ENCODE measurements around the gene MYL4.

The MYL4 gene

GRCh38 chr17:47227862-47228261, 18.7 kb downstream of the MYL4 start:
- no peak overlapping the region for H3K4me3 ChIP-seq (ENCODE audit: insufficient read depth, low read depth, low read length, poor library complexity, severe bottlenecking)
- DNase-seq, result no peak
- H3K27me3 ChIP-seq (replicated peaks; ENCODE audit: control insufficient read depth, insufficient read depth, low read length, poor library complexity, severe bottlenecking), result no peaks in the 10 kb centered on the region
- H3K9me3 ChIP-seq (ENCODE audit: control insufficient read depth, low read length), result no peaks in the 10 kb centered on the region
- H3K27ac ChIP-seq (ENCODE audit: insufficient read depth, low read length, poor library complexity, severe bottlenecking), result no peak overlapping the region
- H3K36me3 ChIP-seq (ENCODE audit: control insufficient read depth, insufficient read depth, low read length), result no peaks in the 10 kb centered on the region
- peaks cover 5% of the 10 kb centered on the region for H3K4me1 ChIP-seq (ENCODE audit: control insufficient read depth, insufficient read depth, low read length, poor library complexity, severe bottlenecking)

- Histone ChIP-seq H3K9me3 (ENCODE audit: control insufficient read depth, low read length) (no peaks in the 10 kb centered on the region), H3K27me3 (replicated peaks; ENCODE audit: control insufficient read depth, insufficient read depth, low read length, poor library complexity, severe bottlenecking) (no peaks in the 10 kb centered on the region), H3K4me3 (ENCODE audit: insufficient read depth, low read depth, low read length, poor library complexity, severe bottlenecking) (peak overlapping the region; percentile 14), H3K4me1 (ENCODE audit: control insufficient read depth, insufficient read depth, low read length, poor library complexity, severe bottlenecking) (peaks cover 5% of the 10 kb centered on the region), H3K36me3 (ENCODE audit: control insufficient read depth, insufficient read depth, low read length) (no peaks in the 10 kb centered on the region), H3K27ac (ENCODE audit: insufficient read depth, low read length, poor library complexity, severe bottlenecking) (no peak overlapping the region)
- DNase-seq, result peak; percentile 27 to 46 (median 40)
Observed at GRCh38 chr17:47229535-47230443, 20.6 kb downstream of the MYL4 start.

GRCh38 chr17:47230864-47231263, 21.7 kb downstream of the MYL4 start:
- no peak overlapping the region for H3K27ac ChIP-seq (ENCODE audit: insufficient read depth, low read length, poor library complexity, severe bottlenecking)
- H3K4me1 ChIP-seq (ENCODE audit: control insufficient read depth, insufficient read depth, low read length, poor library complexity, severe bottlenecking), result peaks cover 5% of the 10 kb centered on the region
- no peaks in the 10 kb centered on the region for H3K9me3 ChIP-seq (ENCODE audit: control insufficient read depth, low read length)
- H3K36me3 ChIP-seq (ENCODE audit: control insufficient read depth, insufficient read depth, low read length), result no peaks in the 10 kb centered on the region
- H3K27me3 ChIP-seq (replicated peaks; ENCODE audit: control insufficient read depth, insufficient read depth, low read length, poor library complexity, severe bottlenecking), result no peaks in the 10 kb centered on the region
- H3K4me3 ChIP-seq (ENCODE audit: insufficient read depth, low read depth, low read length, poor library complexity, severe bottlenecking), result no peak overlapping the region
- no peak for DNase-seq

- no peaks in the 10 kb centered on the region for H3K27me3 ChIP-seq (replicated peaks; ENCODE audit: control insufficient read depth, insufficient read depth, low read length, poor library complexity, severe bottlenecking)
- peaks cover 5% of the 10 kb centered on the region for H3K4me1 ChIP-seq (ENCODE audit: control insufficient read depth, insufficient read depth, low read length, poor library complexity, severe bottlenecking)
- no peak for DNase-seq
- H3K27ac ChIP-seq (ENCODE audit: insufficient read depth, low read length, poor library complexity, severe bottlenecking), result no peak overlapping the region
- H3K9me3 ChIP-seq (ENCODE audit: control insufficient read depth, low read length), result no peaks in the 10 kb centered on the region
- H3K36me3 ChIP-seq (ENCODE audit: control insufficient read depth, insufficient read depth, low read length), result no peaks in the 10 kb centered on the region
- H3K4me3 ChIP-seq (ENCODE audit: insufficient read depth, low read depth, low read length, poor library complexity, severe bottlenecking), result no peak overlapping the region
Observed at GRCh38 chr17:47231334-47231733, 22.2 kb downstream of the MYL4 start.

- no peak overlapping the region for H3K27ac ChIP-seq (ENCODE audit: insufficient read depth, low read length, poor library complexity, severe bottlenecking)
- H3K9me3 ChIP-seq (ENCODE audit: control insufficient read depth, low read length), result no peaks in the 10 kb centered on the region
- H3K4me1 ChIP-seq (ENCODE audit: control insufficient read depth, insufficient read depth, low read length, poor library complexity, severe bottlenecking), result peaks cover 5% of the 10 kb centered on the region
- no peak overlapping the region for H3K4me3 ChIP-seq (ENCODE audit: insufficient read depth, low read depth, low read length, poor library complexity, severe bottlenecking)
- DNase-seq, result no peak
- H3K36me3 ChIP-seq (ENCODE audit: control insufficient read depth, insufficient read depth, low read length), result no peaks in the 10 kb centered on the region
- H3K27me3 ChIP-seq (replicated peaks; ENCODE audit: control insufficient read depth, insufficient read depth, low read length, poor library complexity, severe bottlenecking), result no peaks in the 10 kb centered on the region
Observed at GRCh38 chr17:47231866-47232265, 22.7 kb downstream of the MYL4 start.

GRCh38 chr17:47232465-47232864, 23.3 kb downstream of the MYL4 start:
- Histone ChIP-seq H3K27me3 (replicated peaks; ENCODE audit: control insufficient read depth, insufficient read depth, low read length, poor library complexity, severe bottlenecking) (no peaks in the 10 kb centered on the region), H3K9me3 (ENCODE audit: control insufficient read depth, low read length) (no peaks in the 10 kb centered on the region), H3K4me3 (ENCODE audit: insufficient read depth, low read depth, low read length, poor library complexity, severe bottlenecking) (no peak overlapping the region), H3K36me3 (ENCODE audit: control insufficient read depth, insufficient read depth, low read length) (no peaks in the 10 kb centered on the region), H3K4me1 (ENCODE audit: control insufficient read depth, insufficient read depth, low read length, poor library complexity, severe bottlenecking) (peaks cover 5% of the 10 kb centered on the region), H3K27ac (ENCODE audit: insufficient read depth, low read length, poor library complexity, severe bottlenecking) (no peak overlapping the region)
- DNase-seq, result no peak

- H3K4me1 ChIP-seq (ENCODE audit: control insufficient read depth, insufficient read depth, low read length, poor library complexity, severe bottlenecking), result no peaks in the 10 kb centered on the region
- no peak for DNase-seq
- no peak overlapping the region for H3K4me3 ChIP-seq (ENCODE audit: insufficient read depth, low read depth, low read length, poor library complexity, severe bottlenecking)
- no peaks in the 10 kb centered on the region for H3K9me3 ChIP-seq (ENCODE audit: control insufficient read depth, low read length)
- H3K27me3 ChIP-seq (replicated peaks; ENCODE audit: control insufficient read depth, insufficient read depth, low read length, poor library complexity, severe bottlenecking), result no peaks in the 10 kb centered on the region
- H3K27ac ChIP-seq (ENCODE audit: insufficient read depth, low read length, poor library complexity, severe bottlenecking), result no peak overlapping the region
- no peaks in the 10 kb centered on the region for H3K36me3 ChIP-seq (ENCODE audit: control insufficient read depth, insufficient read depth, low read length)
Observed at GRCh38 chr17:47235506-47235905, 26.4 kb downstream of the MYL4 start.

GRCh38 chr17:47235923-47236322, 26.8 kb downstream of the MYL4 start:
- Histone ChIP-seq H3K9me3 (ENCODE audit: control insufficient read depth, low read length) (no peaks in the 10 kb centered on the region), H3K4me3 (ENCODE audit: insufficient read depth, low read depth, low read length, poor library complexity, severe bottlenecking) (no peak overlapping the region), H3K27ac (ENCODE audit: insufficient read depth, low read length, poor library complexity, severe bottlenecking) (no peak overlapping the region), H3K4me1 (ENCODE audit: control insufficient read depth, insufficient read depth, low read length, poor library complexity, severe bottlenecking) (no peaks in the 10 kb centered on the region), H3K36me3 (ENCODE audit: control insufficient read depth, insufficient read depth, low read length) (no peaks in the 10 kb centered on the region), H3K27me3 (replicated peaks; ENCODE audit: control insufficient read depth, insufficient read depth, low read length, poor library complexity, severe bottlenecking) (no peaks in the 10 kb centered on the region)
- no peak for DNase-seq

- Histone ChIP-seq H3K4me3 (ENCODE audit: insufficient read depth, low read depth, low read length, poor library complexity, severe bottlenecking) (no peak overlapping the region), H3K27ac (ENCODE audit: insufficient read depth, low read length, poor library complexity, severe bottlenecking) (no peak overlapping the region), H3K4me1 (ENCODE audit: control insufficient read depth, insufficient read depth, low read length, poor library complexity, severe bottlenecking) (no peaks in the 10 kb centered on the region), H3K9me3 (ENCODE audit: control insufficient read depth, low read length) (no peaks in the 10 kb centered on the region), H3K27me3 (replicated peaks; ENCODE audit: control insufficient read depth, insufficient read depth, low read length, poor library complexity, severe bottlenecking) (no peaks in the 10 kb centered on the region), H3K36me3 (ENCODE audit: control insufficient read depth, insufficient read depth, low read length) (no peaks in the 10 kb centered on the region)
- DNase-seq, result no peak
Observed at GRCh38 chr17:47237841-47238240, 28.7 kb downstream of the MYL4 start.

GRCh38 chr17:47238321-47239010, 29.3 kb downstream of the MYL4 start:
- Histone ChIP-seq H3K27me3 (replicated peaks; ENCODE audit: control insufficient read depth, insufficient read depth, low read length, poor library complexity, severe bottlenecking) (no peaks in the 10 kb centered on the region), H3K4me1 (ENCODE audit: control insufficient read depth, insufficient read depth, low read length, poor library complexity, severe bottlenecking) (no peaks in the 10 kb centered on the region), H3K4me3 (ENCODE audit: insufficient read depth, low read depth, low read length, poor library complexity, severe bottlenecking) (no peak overlapping the region), H3K9me3 (ENCODE audit: control insufficient read depth, low read length) (no peaks in the 10 kb centered on the region), H3K36me3 (ENCODE audit: control insufficient read depth, insufficient read depth, low read length) (no peaks in the 10 kb centered on the region), H3K27ac (ENCODE audit: insufficient read depth, low read length, poor library complexity, severe bottlenecking) (no peak overlapping the region)
- no peak for DNase-seq

All from effector memory CD4-positive, alpha-beta T cell (primary cell).